Measurements from ENCODE around the gene CPHXL.

GRCh38 chr16:75727221-75727620 lies 931 bp upstream of the CPHXL start:
- no peak for TF ChIP-seq POLR2A (IDR thresholded peaks at IDR 0.05)
- TF ChIP-seq, protein P1, sequence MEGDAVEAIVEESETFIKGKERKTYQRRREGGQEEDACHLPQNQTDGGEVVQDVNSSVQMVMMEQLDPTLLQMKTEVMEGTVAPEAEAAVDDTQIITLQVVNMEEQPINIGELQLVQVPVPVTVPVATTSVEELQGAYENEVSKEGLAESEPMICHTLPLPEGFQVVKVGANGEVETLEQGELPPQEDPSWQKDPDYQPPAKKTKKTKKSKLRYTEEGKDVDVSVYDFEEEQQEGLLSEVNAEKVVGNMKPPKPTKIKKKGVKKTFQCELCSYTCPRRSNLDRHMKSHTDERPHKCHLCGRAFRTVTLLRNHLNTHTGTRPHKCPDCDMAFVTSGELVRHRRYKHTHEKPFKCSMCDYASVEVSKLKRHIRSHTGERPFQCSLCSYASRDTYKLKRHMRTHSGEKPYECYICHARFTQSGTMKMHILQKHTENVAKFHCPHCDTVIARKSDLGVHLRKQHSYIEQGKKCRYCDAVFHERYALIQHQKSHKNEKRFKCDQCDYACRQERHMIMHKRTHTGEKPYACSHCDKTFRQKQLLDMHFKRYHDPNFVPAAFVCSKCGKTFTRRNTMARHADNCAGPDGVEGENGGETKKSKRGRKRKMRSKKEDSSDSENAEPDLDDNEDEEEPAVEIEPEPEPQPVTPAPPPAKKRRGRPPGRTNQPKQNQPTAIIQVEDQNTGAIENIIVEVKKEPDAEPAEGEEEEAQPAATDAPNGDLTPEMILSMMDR (IDR thresholded peaks at IDR 0.05) = no peak
